ENCODE data around the gene CFAP54.

DNA sequence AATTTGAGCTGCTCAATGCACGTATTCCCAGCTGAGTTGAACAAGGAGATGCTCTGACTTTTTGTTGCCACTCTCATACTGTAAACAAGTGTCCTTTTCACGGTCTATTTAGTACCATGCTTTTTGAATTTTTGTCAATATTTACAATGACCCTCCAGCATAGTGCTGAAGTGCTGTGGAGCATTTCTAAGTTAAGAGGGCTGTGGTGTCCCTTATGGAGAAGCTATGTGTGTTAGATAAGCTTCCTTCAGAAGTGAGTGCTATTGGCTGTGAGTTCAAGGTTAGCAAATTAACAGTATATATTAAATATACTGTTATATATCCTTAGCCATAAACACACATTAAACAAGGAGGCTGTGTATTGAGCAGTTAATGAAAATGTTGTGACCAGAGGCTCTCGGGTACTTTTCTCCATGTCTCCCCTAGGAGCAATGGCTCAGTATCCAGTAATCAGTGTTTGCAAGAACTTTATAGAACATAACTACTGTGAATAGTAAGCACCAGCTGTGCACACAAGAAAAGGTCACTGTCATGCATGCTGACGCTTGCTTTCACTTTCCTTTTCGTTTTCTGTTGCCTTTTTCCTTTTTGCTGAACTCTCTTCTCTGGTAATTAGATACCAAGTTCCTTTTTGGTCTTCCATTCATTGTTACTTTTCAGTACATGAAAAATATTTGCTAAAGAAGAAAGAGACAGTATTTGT lies 230.4 kb downstream of the CFAP54 start:
- no peak for TF ChIP-seq POLR2A (IDR thresholded peaks at IDR 0.05)
- TF ChIP-seq, protein P1, sequence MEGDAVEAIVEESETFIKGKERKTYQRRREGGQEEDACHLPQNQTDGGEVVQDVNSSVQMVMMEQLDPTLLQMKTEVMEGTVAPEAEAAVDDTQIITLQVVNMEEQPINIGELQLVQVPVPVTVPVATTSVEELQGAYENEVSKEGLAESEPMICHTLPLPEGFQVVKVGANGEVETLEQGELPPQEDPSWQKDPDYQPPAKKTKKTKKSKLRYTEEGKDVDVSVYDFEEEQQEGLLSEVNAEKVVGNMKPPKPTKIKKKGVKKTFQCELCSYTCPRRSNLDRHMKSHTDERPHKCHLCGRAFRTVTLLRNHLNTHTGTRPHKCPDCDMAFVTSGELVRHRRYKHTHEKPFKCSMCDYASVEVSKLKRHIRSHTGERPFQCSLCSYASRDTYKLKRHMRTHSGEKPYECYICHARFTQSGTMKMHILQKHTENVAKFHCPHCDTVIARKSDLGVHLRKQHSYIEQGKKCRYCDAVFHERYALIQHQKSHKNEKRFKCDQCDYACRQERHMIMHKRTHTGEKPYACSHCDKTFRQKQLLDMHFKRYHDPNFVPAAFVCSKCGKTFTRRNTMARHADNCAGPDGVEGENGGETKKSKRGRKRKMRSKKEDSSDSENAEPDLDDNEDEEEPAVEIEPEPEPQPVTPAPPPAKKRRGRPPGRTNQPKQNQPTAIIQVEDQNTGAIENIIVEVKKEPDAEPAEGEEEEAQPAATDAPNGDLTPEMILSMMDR (IDR thresholded peaks at IDR 0.05): no peak
